ENCODE results near the gene CPSF4L.

GRCh38 chr17:73267648-73268537 lies 6.2 kb upstream of the CPSF4L start:
- TF ChIP-seq CTCF (IDR thresholded peaks at IDR 0.05), result no peak
- TF ChIP-seq POLR2A (IDR thresholded peaks at IDR 0.05), result no peak
